Measurements from ENCODE around the gene GDPD4.

Gene GDPD4

DNA sequence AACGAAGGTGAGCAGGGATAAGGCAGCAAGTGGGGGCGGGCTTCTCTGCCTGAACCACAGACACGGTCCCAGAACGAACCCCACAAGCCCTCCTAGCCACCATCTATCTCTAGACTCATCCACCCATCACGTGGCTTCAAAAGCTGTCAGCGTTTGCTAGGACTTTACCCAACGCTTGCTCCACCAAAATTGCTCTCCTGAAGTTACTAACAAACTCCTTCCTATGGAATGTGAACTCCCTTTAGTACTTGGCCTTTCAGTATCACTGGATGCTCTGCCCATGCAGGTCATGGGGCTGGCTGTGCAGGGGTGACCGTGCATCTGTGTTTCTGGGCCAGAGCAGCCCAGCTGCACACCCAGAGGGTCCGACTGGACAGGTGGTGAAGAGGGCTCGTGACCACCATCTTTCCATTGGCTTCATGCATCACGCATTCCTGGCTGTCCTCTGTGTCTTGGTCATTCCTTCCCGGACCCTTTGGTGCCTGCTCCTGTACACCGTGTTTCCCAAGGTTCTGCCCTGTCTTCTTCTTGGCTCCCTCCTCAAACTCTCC is 88.4 kb downstream of the GDPD4 start:
- TF ChIP-seq, protein P1, sequence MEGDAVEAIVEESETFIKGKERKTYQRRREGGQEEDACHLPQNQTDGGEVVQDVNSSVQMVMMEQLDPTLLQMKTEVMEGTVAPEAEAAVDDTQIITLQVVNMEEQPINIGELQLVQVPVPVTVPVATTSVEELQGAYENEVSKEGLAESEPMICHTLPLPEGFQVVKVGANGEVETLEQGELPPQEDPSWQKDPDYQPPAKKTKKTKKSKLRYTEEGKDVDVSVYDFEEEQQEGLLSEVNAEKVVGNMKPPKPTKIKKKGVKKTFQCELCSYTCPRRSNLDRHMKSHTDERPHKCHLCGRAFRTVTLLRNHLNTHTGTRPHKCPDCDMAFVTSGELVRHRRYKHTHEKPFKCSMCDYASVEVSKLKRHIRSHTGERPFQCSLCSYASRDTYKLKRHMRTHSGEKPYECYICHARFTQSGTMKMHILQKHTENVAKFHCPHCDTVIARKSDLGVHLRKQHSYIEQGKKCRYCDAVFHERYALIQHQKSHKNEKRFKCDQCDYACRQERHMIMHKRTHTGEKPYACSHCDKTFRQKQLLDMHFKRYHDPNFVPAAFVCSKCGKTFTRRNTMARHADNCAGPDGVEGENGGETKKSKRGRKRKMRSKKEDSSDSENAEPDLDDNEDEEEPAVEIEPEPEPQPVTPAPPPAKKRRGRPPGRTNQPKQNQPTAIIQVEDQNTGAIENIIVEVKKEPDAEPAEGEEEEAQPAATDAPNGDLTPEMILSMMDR (IDR thresholded peaks at IDR 0.05): no peak

DNA sequence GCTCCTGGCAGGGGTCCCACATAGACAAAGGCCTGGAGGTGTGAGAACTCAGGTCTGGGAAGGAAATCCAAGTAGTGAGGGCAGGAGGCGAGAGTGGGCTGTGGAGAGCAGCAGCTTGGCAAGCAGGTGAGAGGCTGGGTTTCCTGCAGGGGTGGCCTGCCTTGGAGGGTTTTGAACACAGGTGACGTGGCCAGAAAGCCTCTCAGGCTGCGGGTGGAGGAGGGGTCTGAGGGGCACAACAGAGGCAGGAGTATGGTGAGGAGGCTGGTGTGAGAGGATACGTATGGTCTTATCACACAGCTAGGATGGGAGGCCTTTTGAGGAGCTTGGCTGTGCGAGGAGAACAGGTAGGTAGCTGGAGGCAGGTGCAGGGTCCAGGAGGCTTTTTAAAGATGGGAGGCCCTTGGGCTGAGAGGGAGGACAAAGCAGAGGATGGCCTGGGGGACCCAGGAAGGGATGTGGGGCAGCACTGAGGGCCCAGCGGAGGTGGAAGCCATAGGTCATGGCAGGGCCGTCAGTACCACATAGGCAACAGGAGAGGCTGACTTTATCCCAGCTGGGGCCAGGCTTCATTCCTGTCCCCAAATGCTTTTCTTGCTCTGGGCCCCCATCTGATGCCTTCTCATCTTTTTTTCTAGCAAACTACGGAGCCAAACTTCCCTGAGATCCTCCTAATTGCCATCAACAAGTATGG is 89.0 kb downstream of the GDPD4 start:
- TF ChIP-seq, protein P1 (IDR thresholded peaks at IDR 0.05): no peak

DNA sequence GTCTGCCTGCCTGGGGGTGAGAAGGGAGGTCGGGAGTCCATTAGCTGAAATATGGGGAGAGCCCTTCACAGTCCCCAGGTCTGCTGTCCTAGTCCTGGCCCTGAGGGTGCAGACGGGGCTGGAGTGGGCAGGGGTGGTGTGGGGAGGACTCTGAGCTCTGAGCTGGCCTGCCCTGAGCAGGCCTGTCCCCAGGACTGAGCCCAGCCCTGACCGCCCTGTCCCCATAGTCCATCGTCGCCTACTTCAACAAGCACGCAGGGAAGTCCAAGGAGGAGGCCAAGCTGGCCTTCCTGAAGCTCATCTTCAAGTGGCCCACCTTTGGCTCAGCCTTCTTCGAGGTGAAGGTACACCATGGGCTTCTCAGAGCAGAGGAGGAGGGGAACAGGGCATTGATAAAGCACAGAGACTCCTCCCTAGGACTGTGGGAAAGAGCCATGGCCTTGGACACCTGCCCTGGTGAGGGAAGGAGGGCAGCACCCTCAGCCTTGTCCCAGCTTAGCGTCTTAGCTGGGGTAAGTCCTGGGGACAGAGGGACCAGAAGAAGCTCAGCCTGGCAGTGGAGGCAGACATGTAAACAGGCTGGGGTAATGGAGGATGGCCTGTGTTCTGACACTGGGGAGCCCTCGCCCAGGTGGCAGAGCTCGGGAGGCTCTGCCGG is 89.8 kb downstream of the GDPD4 start:
- TF ChIP-seq, protein P1 (IDR thresholded peaks at IDR 0.05): no peak

DNA sequence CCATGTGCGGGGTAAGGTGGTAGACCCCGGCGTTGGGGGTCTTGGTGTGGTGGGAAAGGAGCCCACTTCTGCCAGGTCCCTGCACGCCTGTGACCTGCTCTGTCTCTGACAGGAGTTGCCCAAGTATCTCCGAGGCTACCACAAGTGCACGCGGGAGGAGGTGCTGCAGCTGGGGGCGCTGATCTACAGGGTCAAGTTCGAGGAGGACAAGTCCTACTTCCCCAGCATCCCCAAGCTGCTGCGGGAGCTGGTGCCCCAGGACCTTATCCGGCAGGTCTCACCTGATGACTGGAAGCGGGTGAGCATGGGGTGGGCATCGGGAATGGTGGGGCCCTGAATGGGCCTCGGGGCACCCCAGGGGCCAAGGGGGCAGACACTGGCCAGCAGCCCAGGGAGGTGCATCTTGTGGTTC is 90.4 kb downstream of the GDPD4 start:
- TF ChIP-seq, protein P1 (IDR thresholded peaks at IDR 0.05): no peak

DNA sequence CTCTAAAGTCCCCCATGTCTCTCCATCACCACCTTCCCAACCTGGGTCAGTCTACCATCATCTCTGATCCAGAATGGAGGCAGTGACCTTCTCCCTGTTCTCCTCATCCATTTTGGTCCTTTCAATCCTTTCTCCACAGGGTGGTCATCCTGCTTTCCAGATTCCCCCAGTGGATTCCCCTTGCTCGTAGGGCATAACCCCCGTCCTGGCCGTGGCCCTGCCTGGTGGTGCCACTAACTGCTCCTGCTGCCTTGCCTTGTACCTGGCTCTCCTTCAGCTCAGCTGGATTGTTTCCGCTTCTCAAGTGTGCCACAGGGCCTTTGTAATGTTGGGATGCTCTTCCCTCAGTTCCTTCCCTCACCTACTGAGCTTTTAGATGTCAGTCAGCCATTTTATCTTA is 91.8 kb downstream of the GDPD4 start:
- TF ChIP-seq, protein P1 (IDR thresholded peaks at IDR 0.05): no peak

DNA sequence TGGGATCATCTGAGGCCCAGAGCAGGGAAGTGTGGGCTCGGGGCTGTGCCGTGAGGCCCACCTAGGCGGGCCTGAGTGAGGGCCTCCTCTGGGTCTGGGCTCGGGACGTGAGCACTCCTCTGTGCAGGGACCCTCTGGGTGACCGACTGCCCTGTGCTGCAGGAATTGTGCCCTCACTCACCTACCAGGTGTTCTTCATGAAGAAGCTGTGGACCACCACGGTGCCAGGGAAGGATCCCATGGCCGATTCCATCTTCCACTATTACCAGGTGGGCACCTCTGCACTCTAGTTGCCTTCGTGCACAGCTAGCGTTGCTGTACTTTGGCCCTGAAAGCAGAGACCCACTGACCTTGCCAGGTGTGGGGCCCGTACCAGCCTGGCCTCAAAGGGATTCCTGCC is 93.0 kb downstream of the GDPD4 start:
- TF ChIP-seq, protein P1 (IDR thresholded peaks at IDR 0.05): no peak

DNA sequence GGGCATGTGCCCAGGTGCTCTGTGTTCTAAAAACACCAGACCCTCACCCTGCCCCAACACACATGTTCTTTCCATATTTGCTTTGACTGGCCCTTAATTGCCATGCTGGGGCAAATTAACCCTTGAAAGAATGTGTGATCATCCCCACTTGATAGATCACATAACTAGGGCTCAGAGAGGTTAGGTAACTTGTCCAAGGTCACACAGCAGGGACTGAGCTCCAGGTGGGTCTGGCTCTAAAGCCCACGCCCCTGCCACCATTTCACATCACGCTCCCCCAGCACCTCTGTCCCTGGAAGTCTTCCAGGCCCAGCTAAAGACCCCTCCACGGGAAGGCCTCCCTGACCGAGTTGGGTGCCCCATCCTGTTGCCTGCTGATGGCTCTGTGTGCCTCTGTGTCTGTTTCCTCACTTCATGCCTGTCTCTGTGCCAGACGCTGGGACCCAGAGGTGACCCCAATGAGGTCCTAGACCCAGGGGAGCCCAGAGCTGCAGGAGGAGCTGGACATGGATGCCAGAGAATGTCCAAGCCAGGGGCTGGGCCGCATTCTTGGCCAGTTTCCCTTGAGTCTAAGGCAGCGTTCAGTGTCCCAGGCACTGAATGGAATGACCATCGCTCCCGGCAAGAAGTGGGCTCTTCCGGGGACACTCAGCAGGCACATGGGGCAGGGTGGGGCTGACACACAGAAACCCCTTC is 93.7 kb downstream of the GDPD4 start:
- TF ChIP-seq, protein P1 (IDR thresholded peaks at IDR 0.05): no peak
